Activated CD4-positive, alpha-beta T cell treated with anti-CD3 and anti-CD28 coated beads, Interleukin-10, Interleukin-2, amounts not matched to agents 100 ng/mL and 50 ng/mL, durations not matched to agents 16 hours and 8 hours (primary cell): Measurements from ENCODE around the gene OR7D4.
"Not testable (repeated sequence)": the region's sequence is repeated elsewhere in the genome, so short reads cannot be mapped to it uniquely, and the experiment has no call there.

Experiments used
- DNase-seq: peaks from one replicate; pipeline ENCODE4 v3.0.0-alpha.2; 2020

The OR7D4 gene

GRCh38 chr19:9219489-9219888 lies at the start of gene OR7D4:
Gene OR7D4, minus strand, starts transcription at chr19:9219589. Its CDS starts 4,752 bp downstream, at chr19:9214837.
- DNase-seq: no peak

- no peak for DNase-seq
Observed at GRCh38 chr19:9251236-9251635, 31.8 kb upstream of the OR7D4 start.

- DNase-seq: no peak
Observed at GRCh38 chr19:9250630-9251029, 31.2 kb upstream of the OR7D4 start, which contains the start of gene OR7E24. Gene OR7E24, plus strand, starts transcription at chr19:9250930. Its CDS starts 114 bp downstream, at chr19:9251044.

GRCh38 chr19:9205501-9206113 lies 13.8 kb downstream of the OR7D4 start:
- DNase-seq: peak; percentile 67

GRCh38 chr19:9198044-9198443 lies 21.3 kb downstream of the OR7D4 start:
- DNase-seq: not testable (repeated sequence)

- DNase-seq: no peak
Observed at GRCh38 chr19:9189535-9189934, 29.9 kb downstream of the OR7D4 start.

- DNase-seq: no peak
Observed at GRCh38 chr19:9187191-9187590, 32.2 kb downstream of the OR7D4 start.

GRCh38 chr19:9183000-9183399 lies 36.4 kb downstream of the OR7D4 start:
- no peak for DNase-seq

- no peak for DNase-seq
Observed at GRCh38 chr19:9178901-9179300, 40.5 kb downstream of the OR7D4 start, which contains the start of gene OR7D2. Gene OR7D2, plus strand, starts transcription at chr19:9178979. Its CDS starts 6,803 bp downstream, at chr19:9185782.

- DNase-seq: no peak
Observed at GRCh38 chr19:9175326-9175725, 44.1 kb downstream of the OR7D4 start.

GRCh38 chr19:9171393-9171991 lies 47.9 kb downstream of the OR7D4 start:
- DNase-seq: no peak

- DNase-seq: no peak
Observed at GRCh38 chr19:9166846-9167245, 52.5 kb downstream of the OR7D4 start.

GRCh38 chr19:9165261-9165660 lies 54.1 kb downstream of the OR7D4 start:
- no peak for DNase-seq

- DNase-seq: no peak
Observed at GRCh38 chr19:9161427-9161826, 58.0 kb downstream of the OR7D4 start.
